GM19025 (cell line): ENCODE data around the gene F5.
A peak's percentile ranks its signal among the peaks of the same experiment; 100 is the strongest.

Experiments
- ATAC-seq: cut with Tn5 transposase; IDR thresholded peaks from one replicate; pipeline ENCODE4 v1.9.1; 2021; ENCODE audit warnings: mild to moderate bottlenecking, low read depth, moderate library complexity; ENCODE audit not compliant: unreplicated experiment

F5 gene

GRCh38 chr1:169586395-169587255, at the start of gene F5:
TSS of gene F5 (minus strand) at chr1:169586481. CDS start at chr1:169586386, 95 bp downstream.
- ATAC-seq = peak; percentile 89

- ATAC-seq = no peak
Observed at GRCh38 chr1:169634877-169635276, 48.6 kb upstream of the F5 start.

- no peak for ATAC-seq
Observed at GRCh38 chr1:169634145-169634544, 47.9 kb upstream of the F5 start.

- no peak for ATAC-seq
Observed at GRCh38 chr1:169631249-169631648, 45.0 kb upstream of the F5 start.

- no peak for ATAC-seq
Observed at GRCh38 chr1:169630006-169630405, 43.7 kb upstream of the F5 start, which contains the start of gene SELP. TSS of gene SELP (minus strand) at chr1:169630124. CDS start at chr1:169630074, 50 bp downstream.

GRCh38 chr1:169624912-169625311, 38.6 kb upstream of the F5 start:
- no peak for ATAC-seq

GRCh38 chr1:169624122-169624521, 37.8 kb upstream of the F5 start:
- no peak for ATAC-seq

- ATAC-seq = no peak
Observed at GRCh38 chr1:169623132-169623926, 37.0 kb upstream of the F5 start.

- ATAC-seq = no peak
Observed at GRCh38 chr1:169620565-169620964, 34.3 kb upstream of the F5 start.

GRCh38 chr1:169618367-169618766, 32.1 kb upstream of the F5 start:
- no peak for ATAC-seq

- ATAC-seq = no peak
Observed at GRCh38 chr1:169615803-169616202, 29.5 kb upstream of the F5 start.

GRCh38 chr1:169610858-169611257, 24.6 kb upstream of the F5 start:
- ATAC-seq = no peak

- ATAC-seq = no peak
Observed at GRCh38 chr1:169610108-169610507, 23.8 kb upstream of the F5 start.

GRCh38 chr1:169608226-169608625, 21.9 kb upstream of the F5 start:
- no peak for ATAC-seq

GRCh38 chr1:169604781-169605560, 18.7 kb upstream of the F5 start:
- no peak for ATAC-seq

GRCh38 chr1:169601096-169601881, 15.0 kb upstream of the F5 start:
- no peak for ATAC-seq

- no peak for ATAC-seq
Observed at GRCh38 chr1:169595764-169596711, 9.8 kb upstream of the F5 start.

- ATAC-seq = no peak
Observed at GRCh38 chr1:169594391-169594790, 8.1 kb upstream of the F5 start.

GRCh38 chr1:169590932-169591331, 4.7 kb upstream of the F5 start:
- no peak for ATAC-seq
